ENCODE results near the gene POLR2H. TPM values are rescaled to one million over a fixed set of nuclear protein-coding genes. Genes with fewer than 3 reads are reported as not detected.

Gene POLR2H
- total and polyA plus RNA-seq, 2 donors (not counting 1 experiment from before 2014, with no cell fraction given) = 60.4 to 106 TPM

- ChIA-PET CTCF (interaction anchor here (0.6 to 7.4 kb wide), 3 partner anchors 13 to 410 kb away, joined by 3 to 107 read pairs (median 3); no protein-coding TSS in a partner anchor), POLR2A (no interaction called here)
- ATAC-seq (ENCODE audit: low read depth) (no peak), DNase-seq (no peak)
- Histone ChIP-seq H3K36me3 (replicated peaks in 1 of 2; ENCODE audit: control extremely low read depth in 1 of 2, control insufficient read depth in 1 of 2, extremely low read depth in 1 of 2, insufficient read depth in 2 of 2, low read length in 1 of 2) (peaks cover 0 to 25% of the 10 kb centered on the region in 2 experiments), H3K27ac (ENCODE audit: low read length in 2 of 2) (no peak overlapping the region), H3K79me2 (ENCODE audit: control insufficient read depth, insufficient read depth, low read length) (peaks cover 4% of the 10 kb centered on the region), H3K9me3 (ENCODE audit: control extremely low read depth in 1 of 3, control insufficient read depth in 2 of 3, insufficient read depth in 1 of 3, low read length in 2 of 3) (no peaks in the 10 kb centered on the region), H2AFZ (ENCODE audit: insufficient read depth, low read depth, low read length, poor library complexity, severe bottlenecking) (no peak overlapping the region), H4K20me1 (ENCODE audit: control insufficient read depth, insufficient read depth, low read length, poor library complexity, severe bottlenecking) (no peaks in the 10 kb centered on the region), H3K4me1 (ENCODE audit: control insufficient read depth in 2 of 2, insufficient read depth in 2 of 2, low read length in 2 of 2) (peaks cover 3 to 11% of the 10 kb centered on the region in 2 donors), H3K9ac (ENCODE audit: low read length) (no peak overlapping the region), H3K4me2 (replicated peaks; ENCODE audit: low read depth, low read length, poor library complexity, severe bottlenecking) (no peak overlapping the region), H3K27me3 (replicated peaks in 1 of 4; ENCODE audit: control extremely low read depth in 1 of 4, control insufficient read depth in 3 of 4, insufficient read depth in 4 of 4, low read length in 3 of 4) (no peaks in the 10 kb centered on the region), H3K4me3 (ENCODE audit: control extremely low read depth in 1 of 5, extremely low read depth in 1 of 5, insufficient read depth in 1 of 5, low read depth in 2 of 5, low read length in 4 of 5) (no peak overlapping the region)
- Mint-ChIP-seq H3K27ac (no peak overlapping the region), H3K4me1 (peaks cover 20% of the 10 kb centered on the region), H3K27me3 (no peaks in the 10 kb centered on the region), H3K9me3 (ENCODE audit: insufficient read depth) (no peaks in the 10 kb centered on the region), H3K4me3 (no peak overlapping the region)
- TF ChIP-seq, protein P1, sequence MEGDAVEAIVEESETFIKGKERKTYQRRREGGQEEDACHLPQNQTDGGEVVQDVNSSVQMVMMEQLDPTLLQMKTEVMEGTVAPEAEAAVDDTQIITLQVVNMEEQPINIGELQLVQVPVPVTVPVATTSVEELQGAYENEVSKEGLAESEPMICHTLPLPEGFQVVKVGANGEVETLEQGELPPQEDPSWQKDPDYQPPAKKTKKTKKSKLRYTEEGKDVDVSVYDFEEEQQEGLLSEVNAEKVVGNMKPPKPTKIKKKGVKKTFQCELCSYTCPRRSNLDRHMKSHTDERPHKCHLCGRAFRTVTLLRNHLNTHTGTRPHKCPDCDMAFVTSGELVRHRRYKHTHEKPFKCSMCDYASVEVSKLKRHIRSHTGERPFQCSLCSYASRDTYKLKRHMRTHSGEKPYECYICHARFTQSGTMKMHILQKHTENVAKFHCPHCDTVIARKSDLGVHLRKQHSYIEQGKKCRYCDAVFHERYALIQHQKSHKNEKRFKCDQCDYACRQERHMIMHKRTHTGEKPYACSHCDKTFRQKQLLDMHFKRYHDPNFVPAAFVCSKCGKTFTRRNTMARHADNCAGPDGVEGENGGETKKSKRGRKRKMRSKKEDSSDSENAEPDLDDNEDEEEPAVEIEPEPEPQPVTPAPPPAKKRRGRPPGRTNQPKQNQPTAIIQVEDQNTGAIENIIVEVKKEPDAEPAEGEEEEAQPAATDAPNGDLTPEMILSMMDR (IDR thresholded peaks at IDR 0.05) = no peak
- no peak for TF ChIP-seq EZH2 (IDR thresholded peaks at IDR 0.05; ENCODE audit: borderline replicate concordance, insufficient read depth, low read depth, low read length, poor library complexity, severe bottlenecking)
- WGBS (ENCODE audit: insufficient coverage) = 93% methylated on average over 3 of the region's 5 CpGs
- intact Hi-C loops (cut with micrococcal nuclease) = no loop called here
Measured at GRCh38 chr3:184366619-184367289, 5.2 kb downstream of the POLR2H start.

- WGBS (ENCODE audit: insufficient coverage) = 94% methylated on average over 8 of the region's 9 CpGs
- no peak overlapping the region for H3K4me3 Mint-ChIP-seq
Measured at GRCh38 chr3:184368116-184368515, 6.6 kb downstream of the POLR2H start.

More at GRCh38 chr3:184368116-184368515, 6.6 kb downstream of the POLR2H start:
- Histone ChIP-seq H3K9me3 (ENCODE audit: control extremely low read depth in 1 of 3, control insufficient read depth in 2 of 3, insufficient read depth in 1 of 3, low read length in 2 of 3) (no peaks in the 10 kb centered on the region), H3K4me1 (ENCODE audit: control insufficient read depth in 2 of 2, insufficient read depth in 2 of 2, low read length in 2 of 2) (peaks cover 3 to 11% of the 10 kb centered on the region in 2 donors), H3K27me3 (replicated peaks in 1 of 4; ENCODE audit: control extremely low read depth in 1 of 4, control insufficient read depth in 3 of 4, insufficient read depth in 4 of 4, low read length in 3 of 4) (no peaks in the 10 kb centered on the region), H2AFZ (ENCODE audit: insufficient read depth, low read depth, low read length, poor library complexity, severe bottlenecking) (no peak overlapping the region), H3K9ac (ENCODE audit: low read length) (no peak overlapping the region), H3K4me2 (replicated peaks; ENCODE audit: low read depth, low read length, poor library complexity, severe bottlenecking) (no peak overlapping the region), H3K79me2 (ENCODE audit: control insufficient read depth, insufficient read depth, low read length) (peaks cover 4% of the 10 kb centered on the region), H4K20me1 (ENCODE audit: control insufficient read depth, insufficient read depth, low read length, poor library complexity, severe bottlenecking) (no peaks in the 10 kb centered on the region), H3K27ac (ENCODE audit: low read length in 2 of 2) (no peak overlapping the region), H3K4me3 (ENCODE audit: control extremely low read depth in 1 of 5, extremely low read depth in 1 of 5, insufficient read depth in 1 of 5, low read depth in 2 of 5, low read length in 4 of 5) (no peak overlapping the region), H3K36me3 (replicated peaks in 1 of 2; ENCODE audit: control extremely low read depth in 1 of 2, control insufficient read depth in 1 of 2, extremely low read depth in 1 of 2, insufficient read depth in 2 of 2, low read length in 1 of 2) (peaks cover 0 to 25% of the 10 kb centered on the region in 2 experiments)
- ChIA-PET CTCF (interaction anchor here (0.9 to 7.4 kb wide), 4 partner anchors 10 to 146 kb away, joined by 3 to 107 read pairs (median 3); partner anchors contain the start of gene THPO), POLR2A (no interaction called here)
- Mint-ChIP-seq H3K9me3 (ENCODE audit: insufficient read depth) (no peaks in the 10 kb centered on the region), H3K27ac (no peak overlapping the region), H3K27me3 (no peaks in the 10 kb centered on the region), H3K4me1 (peaks cover 19% of the 10 kb centered on the region)
- no peak for DNase-seq
- intact Hi-C loops (cut with micrococcal nuclease) = no loop called here
- TF ChIP-seq EZH2 (IDR thresholded peaks at IDR 0.05; ENCODE audit: borderline replicate concordance, insufficient read depth, low read depth, low read length, poor library complexity, severe bottlenecking) = no peak
- TF ChIP-seq, protein P1 (IDR thresholded peaks at IDR 0.05) = no peak
- ATAC-seq (ENCODE audit: low read depth) = no peak
